GM21360 (cell line): Measurements from ENCODE around the gene UNCX.

Experiments used
- ATAC-seq: cut with Tn5 transposase; IDR thresholded peaks from one replicate; pipeline ENCODE4 v1.9.1; 2021; ENCODE audit warnings: mild to moderate bottlenecking, moderate library complexity; ENCODE audit not compliant: unreplicated experiment

The UNCX gene

DNA sequence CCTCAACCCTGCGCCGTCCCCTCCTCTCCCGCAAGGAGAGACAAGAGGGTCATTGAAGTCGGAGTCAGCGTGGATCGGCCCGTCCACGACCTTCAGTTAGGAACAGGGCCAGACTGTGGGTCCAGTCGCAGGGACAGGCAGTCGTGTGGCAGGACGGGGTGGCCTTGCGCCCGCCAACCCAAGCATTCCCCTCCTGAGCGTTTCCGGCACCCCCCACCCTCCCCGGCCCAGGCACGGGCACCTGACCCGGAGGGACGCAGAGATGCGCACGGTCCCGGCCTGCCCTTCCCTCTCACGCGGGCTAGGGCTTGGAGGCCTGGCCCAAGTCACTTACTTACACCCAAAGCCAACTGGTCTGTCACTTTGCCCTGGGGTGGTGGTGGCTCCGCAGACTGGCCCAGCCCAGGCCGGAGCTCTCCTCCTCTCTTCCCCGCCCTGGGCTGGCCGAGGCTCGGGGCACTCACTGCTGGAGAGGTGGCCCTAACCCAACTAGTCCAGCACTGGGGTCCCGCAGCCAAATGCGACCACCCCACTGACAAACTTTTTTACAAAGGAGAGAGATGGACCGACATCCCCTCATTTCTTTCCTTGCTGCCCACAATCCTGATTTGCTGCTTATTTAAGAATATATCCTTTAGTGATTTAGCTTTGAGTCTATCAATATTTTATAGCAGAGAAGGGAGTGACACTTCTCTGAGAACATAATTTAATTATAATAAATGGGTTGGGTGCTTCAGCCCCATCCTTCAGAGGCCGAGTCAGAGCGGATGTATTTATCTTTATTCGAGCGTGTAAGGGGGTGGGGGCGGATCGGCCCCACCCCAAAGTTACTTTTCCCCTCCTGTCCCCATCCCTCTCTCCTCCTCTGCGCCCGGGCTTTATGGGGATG is 1.2 kb upstream of the UNCX start:
- ATAC-seq = no peak

DNA sequence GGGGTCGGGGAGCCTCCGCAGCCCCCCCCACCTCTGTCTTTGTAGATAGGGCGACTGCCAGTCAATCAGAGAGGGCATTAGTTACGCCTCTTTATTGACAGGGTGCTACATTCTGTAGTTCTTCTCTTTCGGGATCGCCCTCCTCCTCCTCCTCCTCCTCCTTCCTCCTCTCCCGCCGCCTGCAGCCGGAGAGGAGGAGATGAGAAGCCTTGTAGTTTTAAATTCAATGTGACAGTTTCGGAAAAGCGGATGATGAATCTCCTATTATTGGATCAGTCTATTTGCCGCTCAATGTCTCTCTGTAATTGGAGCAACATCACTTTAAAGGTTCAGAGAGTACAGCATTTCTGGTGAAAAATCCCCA is 587 bp upstream of the UNCX start:
- ATAC-seq = no peak

GRCh38 chr7:1233333-1234048 is 819 bp downstream of the UNCX start:
- no peak for ATAC-seq

DNA sequence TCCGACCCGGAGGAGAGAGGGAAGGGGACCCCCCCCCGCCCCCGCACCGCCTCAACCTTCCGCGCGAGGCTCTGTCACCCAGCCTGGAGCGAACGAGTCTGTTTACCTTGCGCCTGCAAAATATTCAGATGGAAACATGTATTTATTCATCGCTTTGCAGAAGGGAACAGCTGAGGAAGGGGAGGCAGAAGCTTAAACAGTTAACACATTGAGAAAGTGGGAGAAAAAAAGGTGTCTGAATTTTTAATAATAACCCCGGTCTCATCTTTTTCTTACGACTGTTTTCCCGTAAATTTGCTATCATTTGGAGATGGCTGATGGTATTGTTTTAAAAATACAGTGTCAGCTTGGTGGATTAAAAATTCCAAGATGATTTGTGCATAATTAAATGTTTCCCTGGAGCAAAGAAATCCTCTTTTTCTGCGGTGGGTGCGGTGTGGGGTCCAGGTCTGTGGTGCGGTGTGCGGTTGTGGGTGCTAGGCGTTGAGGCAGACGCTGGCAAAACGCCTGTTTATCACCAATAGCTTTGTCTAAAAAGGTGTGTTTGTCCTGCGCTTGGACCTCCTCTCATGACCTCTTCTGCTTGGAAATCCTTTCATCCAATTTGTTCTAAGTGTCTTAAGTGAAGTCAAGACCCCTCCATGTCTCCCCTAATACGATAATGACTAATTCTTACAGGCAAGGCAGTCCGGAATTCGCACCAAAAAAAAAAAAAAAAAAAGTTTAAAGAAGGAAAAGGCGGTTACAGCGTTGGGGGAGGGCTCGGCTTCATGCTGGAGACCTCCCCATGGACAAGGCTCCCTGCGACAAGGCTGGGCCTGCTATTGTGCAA is 1.6 kb downstream of the UNCX start:
- no peak for ATAC-seq

DNA sequence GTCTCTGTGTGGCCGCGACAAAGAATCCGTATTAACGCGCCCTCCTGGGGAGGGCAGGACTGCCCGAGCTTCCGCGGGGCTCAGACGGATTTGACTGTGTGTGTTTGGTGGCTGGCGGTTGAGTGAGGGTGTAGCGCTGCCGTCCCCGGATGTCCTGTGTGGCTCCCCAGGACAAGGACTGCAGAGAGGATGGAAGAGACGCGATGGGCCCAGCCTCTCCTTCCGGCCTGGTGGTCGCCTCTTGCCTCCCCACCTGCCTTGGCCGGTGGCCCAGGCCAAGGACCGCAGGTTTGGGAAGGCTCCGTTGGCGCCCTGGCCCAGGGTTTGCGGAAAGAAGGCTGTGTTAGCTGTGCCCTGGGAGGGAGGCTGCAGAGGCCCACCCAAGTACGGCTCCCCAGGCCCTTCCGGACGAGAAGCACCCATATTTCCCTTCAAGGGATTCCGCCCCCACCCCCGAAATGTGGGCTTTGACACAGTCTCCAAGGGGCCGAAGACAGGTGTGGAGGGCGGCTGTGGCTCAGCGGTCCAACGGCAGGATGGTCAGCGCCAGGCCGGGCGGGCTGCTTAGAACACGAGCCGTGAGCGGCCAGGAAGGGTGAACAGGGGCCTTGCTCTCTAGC is 2.3 kb downstream of the UNCX start:
- no peak for ATAC-seq

GRCh38 chr7:1235501-1236131 is 2.9 kb downstream of the UNCX start:
- no peak for ATAC-seq

DNA sequence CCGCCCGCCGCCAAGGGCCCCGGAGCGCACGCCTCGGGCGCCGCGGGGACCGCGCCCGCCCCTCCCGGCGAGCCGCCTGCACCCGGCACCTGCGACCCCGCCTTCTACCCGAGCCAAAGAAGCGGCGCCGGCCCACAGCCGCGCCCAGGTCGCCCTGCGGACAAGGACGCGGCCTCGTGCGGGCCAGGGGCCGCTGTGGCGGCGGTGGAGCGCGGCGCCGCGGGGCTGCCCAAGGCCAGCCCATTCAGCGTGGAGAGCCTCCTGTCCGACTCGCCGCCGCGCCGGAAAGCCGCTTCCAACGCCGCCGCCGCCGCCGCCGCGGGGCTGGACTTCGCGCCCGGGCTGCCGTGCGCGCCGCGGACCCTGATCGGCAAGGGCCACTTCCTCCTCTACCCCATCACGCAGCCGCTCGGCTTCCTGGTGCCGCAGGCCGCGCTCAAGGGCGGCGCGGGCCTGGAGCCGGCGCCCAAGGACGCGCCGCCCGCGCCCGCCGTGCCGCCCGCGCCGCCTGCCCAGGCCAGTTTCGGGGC is 3.5 kb downstream of the UNCX start:
- no peak for ATAC-seq

- ATAC-seq = no peak
Observed at GRCh38 chr7:1236831-1237701, 4.4 kb downstream of the UNCX start.

- ATAC-seq = no peak
Observed at GRCh38 chr7:1237704-1238255, 5.1 kb downstream of the UNCX start.

- ATAC-seq = no peak
Observed at GRCh38 chr7:1238450-1238882, 5.8 kb downstream of the UNCX start.

GRCh38 chr7:1238931-1239802 is 6.5 kb downstream of the UNCX start:
- ATAC-seq = no peak

GRCh38 chr7:1239803-1240516 is 7.3 kb downstream of the UNCX start:
- no peak for ATAC-seq

GRCh38 chr7:1240517-1241257 is 8.0 kb downstream of the UNCX start:
- ATAC-seq = no peak

DNA sequence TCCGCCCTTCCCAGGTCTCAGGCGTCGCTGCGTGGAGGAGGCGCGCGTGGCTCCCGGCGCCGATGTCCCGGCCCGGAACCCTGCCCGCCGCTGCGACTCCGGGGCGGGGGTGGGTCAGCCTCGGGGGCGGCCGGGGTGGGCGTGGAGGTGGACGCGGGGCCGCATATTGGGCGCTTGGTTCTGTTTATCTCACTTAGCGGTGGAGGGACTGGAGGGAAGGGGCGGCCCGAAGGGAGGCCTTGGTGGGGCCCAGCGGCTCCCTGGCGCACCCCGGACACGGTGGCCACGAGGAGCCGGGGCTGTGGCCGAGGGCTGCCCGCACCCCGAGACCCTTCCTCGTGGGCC is 8.6 kb downstream of the UNCX start:
- no peak for ATAC-seq

GRCh38 chr7:1241603-1242255 is 9.1 kb downstream of the UNCX start:
- no peak for ATAC-seq

DNA sequence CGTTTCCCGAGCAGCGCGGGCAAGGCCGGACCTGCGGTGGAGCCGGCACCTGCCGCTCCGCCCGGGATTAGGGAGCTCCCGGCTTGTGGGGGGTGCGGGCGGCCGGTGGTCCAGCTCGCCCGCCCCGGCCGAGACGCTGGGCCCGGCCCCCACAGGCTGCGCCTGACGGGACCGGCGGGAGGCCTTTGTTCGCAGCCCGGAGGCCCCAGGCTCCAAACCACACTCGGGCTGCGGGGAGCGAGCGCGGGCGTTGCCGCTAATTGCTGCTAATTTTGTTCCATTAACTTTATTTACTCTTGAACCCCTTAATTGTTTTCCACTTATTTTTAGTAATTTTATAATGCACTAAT is 9.6 kb downstream of the UNCX start:
- ATAC-seq = no peak
